Tibial nerve (tissue), 4 donors: ENCODE measurements around the gene KLRC1.
"Not testable (repeated sequence)": the region's sequence is repeated elsewhere in the genome, so short reads cannot be mapped to it uniquely, and the experiment has no call there.

ENCODE experiments used
- CTCF ChIP-seq, 5 experiments: fragments of 200-600 bp in 3 of 5; fragments of 450-650 bp in 2 of 5; sonication (generic) in 3 of 5; IDR thresholded peaks; one replicate each; pipeline ENCODE4 v1.5.1; 2016 to 2019; ENCODE audit warnings: antibody characterized with exemption in 5 of 5, mild to moderate bottlenecking in 3 of 5, moderate library complexity in 2 of 5
- EP300 ChIP-seq, 2 donors: sonication (generic); formaldehyde crosslinking; IDR thresholded peaks; one replicate each; pipeline ENCODE4 v1.6.1; 2017; ENCODE audit warnings: antibody characterized with exemption in 2 of 2, mild to moderate bottlenecking in 1 of 2

DNA sequence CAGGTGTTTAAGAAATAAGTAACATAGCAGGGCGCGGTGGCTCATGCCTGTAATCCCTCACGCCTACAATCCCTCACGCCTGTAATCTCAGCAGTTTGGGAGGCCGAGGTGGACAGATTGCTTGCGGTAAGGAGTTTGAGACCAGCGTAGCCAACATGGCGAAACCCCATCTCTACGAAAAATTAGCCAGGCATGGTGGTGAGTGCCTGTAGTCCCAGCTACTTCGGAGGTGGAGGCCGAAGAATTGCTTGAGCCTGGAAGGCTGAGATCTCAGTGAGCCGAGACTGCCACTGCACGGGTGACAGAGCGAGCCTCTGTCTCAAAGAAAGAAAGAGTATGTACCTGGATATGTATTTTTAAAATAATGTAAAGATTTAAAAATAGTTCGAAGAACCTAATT lies 57.0 kb downstream of the KLRC1 start:
- TF ChIP-seq CTCF, EP300 (IDR thresholded peaks at IDR 0.05): not testable (repeated sequence)
